AG08396 (cell line): ENCODE data around the gene DSG2.

Experiments used
- DNase-seq: peaks from one replicate; pipeline ENCODE4 v3.0.0; 2012; ENCODE audit warnings: low spot score, mixed read lengths

The DSG2 gene

DNA sequence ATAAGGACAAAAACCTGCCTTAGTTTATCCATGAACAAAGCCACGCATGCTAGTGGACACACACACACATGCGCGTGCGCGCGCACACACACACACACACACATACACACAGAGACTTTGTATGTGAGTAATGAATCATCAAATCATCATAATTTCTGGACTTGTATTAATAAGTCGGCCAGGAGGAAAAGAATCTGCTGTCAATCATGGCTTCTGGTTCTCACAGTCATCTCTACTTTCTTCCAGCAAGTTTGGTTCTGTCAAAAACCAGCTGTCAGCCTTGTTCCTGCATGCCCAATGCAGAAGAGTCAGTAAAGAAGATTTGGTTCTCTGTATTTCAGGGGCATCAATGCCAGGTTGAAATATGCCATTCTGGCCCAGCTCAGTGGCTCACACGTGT is 92.6 kb downstream of the DSG2 start:
- DNase-seq: no peak

DNA sequence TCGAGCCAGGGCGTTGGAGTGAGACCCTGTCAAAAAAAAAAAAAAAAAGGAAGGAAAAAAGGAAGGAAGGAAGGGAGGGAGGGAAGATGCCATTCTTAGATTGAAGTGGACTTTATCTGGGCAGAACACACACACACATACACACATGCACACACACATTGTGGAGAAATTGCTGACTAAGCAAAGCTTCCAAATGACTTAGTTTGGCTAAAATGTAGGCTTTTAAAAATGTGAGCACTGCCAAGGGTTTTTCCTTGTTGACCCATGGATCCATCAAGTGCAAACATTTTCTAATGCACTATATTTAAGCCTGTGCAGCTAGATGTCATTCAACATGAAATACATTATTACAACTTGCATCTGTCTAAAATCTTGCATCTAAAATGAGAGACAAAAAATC is 93.1 kb downstream of the DSG2 start:
- DNase-seq: no peak

- DNase-seq: no peak
These were observed 93.7 kb downstream of the DSG2 start, which contains the start of gene TTR for GRCh38 chr18:31591628-31592027. Gene TTR, plus strand, starts transcription at chr18:31591877. Its CDS starts 26 bp downstream, at chr18:31591903.

- no peak for DNase-seq
These were observed 94.7 kb downstream of the DSG2 start for GRCh38 chr18:31592506-31593157.

DNA sequence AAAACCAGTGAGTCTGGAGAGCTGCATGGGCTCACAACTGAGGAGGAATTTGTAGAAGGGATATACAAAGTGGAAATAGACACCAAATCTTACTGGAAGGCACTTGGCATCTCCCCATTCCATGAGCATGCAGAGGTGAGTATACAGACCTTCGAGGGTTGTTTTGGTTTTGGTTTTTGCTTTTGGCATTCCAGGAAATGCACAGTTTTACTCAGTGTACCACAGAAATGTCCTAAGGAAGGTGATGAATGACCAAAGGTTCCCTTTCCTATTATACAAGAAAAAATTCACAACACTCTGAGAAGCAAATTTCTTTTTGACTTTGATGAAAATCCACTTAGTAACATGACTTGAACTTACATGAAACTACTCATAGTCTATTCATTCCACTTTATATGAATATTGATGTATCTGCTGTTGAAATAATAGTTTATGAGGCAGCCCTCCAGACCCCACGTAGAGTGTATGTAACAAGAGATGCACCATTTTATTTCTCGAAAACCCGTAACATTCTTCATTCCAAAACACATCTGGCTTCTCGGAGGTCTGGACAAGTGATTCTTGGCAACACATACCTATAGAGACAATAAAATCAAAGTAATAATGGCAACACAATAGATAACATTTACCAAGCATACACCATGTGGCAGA is 97.3 kb downstream of the DSG2 start:
- no peak for DNase-seq

- no peak for DNase-seq
These were observed 98.3 kb downstream of the DSG2 start for GRCh38 chr18:31596081-31596872.

DNA sequence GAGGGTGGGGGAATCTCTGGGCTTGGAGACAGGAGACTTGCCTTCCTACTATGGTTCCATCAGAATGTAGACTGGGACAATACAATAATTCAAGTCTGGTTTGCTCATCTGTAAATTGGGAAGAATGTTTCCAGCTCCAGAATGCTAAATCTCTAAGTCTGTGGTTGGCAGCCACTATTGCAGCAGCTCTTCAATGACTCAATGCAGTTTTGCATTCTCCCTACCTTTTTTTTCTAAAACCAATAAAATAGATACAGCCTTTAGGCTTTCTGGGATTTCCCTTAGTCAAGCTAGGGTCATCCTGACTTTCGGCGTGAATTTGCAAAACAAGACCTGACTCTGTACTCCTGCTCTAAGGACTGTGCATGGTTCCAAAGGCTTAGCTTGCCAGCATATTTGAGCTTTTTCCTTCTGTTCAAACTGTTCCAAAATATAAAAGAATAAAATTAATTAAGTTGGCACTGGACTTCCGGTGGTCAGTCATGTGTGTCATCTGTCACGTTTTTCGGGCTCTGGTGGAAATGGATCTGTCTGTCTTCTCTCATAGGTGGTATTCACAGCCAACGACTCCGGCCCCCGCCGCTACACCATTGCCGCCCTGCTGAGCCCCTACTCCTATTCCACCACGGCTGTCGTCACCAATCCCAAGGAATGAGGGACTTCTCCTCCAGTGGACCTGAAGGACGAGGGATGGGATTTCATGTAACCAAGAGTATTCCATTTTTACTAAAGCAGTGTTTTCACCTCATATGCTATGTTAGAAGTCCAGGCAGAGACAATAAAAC is 100.2 kb downstream of the DSG2 start:
- no peak for DNase-seq
